ENCODE results near the gene UFC1. TPM values are rescaled to one million over a fixed set of nuclear protein-coding genes. Genes with fewer than 3 reads are reported as not detected.
A peak's percentile ranks its signal among the peaks of the same experiment; 100 is the strongest.

Gene UFC1
- total RNA-seq, 4 donors from 2014 or later = 60.5 to 83.7 (median 72.8) TPM

DNA sequence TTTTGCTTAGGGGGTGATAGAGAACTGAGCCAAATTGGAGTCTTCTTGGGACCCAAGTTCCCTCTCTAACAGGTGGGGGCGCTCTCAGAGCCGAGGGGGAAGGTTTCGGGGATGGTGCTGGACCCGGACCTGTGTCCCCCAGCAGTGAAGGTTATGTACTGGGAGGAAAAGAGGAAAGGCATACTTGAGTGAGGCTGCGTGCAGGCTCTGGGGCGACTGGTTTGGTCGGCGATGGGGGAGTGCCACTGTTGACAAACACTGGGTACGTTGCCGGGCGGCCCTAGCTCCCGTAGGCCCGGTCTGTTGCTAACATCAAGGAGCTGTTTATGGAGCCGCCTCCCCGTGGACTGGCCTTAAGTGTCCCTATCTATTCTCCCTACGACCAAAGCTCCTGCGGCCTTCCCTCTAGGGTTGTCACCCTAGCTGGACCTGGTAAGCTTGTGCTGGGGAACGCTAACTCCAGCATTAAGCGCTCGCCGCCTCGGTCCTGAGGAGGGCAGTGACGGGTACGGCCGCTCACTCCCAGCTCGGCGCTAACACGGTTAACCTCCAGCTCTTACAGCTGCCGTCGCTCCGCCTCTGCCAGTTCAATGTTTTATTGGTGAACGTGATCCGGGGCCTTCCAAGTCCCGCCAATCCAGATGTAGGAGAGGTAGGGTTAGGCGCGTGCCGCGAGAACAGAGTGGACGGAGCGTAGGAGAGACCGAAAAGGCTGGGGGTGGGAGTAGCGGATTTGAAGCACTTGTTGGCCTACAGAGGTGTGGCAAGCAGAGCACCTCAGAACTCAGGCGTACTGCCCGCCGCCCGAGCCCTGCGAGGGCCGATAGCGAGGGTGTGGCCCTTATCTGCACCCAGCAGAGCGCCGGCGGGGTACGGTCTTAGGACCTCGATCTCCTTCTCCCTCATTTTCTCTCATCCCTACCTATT lies 12.2 kb downstream of the UFC1 start, which contains the start of gene PPOX:
PPOX (plus strand) TSS at position 685 of the 927 bp plus-strand sequence. CDS start 422 bp downstream, outside the sequence.
- WGBS, 2 donors (ENCODE audit: low coverage in 1 of 2) = 2 to 3% methylated on average over 12 to 17 of the region's 54 CpGs
- H3K9me3 ChIP-seq = no peaks in the 10 kb centered on the region
- peak within 1 kb of the TSS; percentile 44 to 70 for H3K4me3 ChIP-seq
- H3K27me3 ChIP-seq = no peaks in the 10 kb centered on the region
- TF ChIP-seq, protein P1, sequence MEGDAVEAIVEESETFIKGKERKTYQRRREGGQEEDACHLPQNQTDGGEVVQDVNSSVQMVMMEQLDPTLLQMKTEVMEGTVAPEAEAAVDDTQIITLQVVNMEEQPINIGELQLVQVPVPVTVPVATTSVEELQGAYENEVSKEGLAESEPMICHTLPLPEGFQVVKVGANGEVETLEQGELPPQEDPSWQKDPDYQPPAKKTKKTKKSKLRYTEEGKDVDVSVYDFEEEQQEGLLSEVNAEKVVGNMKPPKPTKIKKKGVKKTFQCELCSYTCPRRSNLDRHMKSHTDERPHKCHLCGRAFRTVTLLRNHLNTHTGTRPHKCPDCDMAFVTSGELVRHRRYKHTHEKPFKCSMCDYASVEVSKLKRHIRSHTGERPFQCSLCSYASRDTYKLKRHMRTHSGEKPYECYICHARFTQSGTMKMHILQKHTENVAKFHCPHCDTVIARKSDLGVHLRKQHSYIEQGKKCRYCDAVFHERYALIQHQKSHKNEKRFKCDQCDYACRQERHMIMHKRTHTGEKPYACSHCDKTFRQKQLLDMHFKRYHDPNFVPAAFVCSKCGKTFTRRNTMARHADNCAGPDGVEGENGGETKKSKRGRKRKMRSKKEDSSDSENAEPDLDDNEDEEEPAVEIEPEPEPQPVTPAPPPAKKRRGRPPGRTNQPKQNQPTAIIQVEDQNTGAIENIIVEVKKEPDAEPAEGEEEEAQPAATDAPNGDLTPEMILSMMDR (IDR thresholded peaks at IDR 0.05) = peak in 3 of 4 experiments; percentile 36 to 54 (median 48)
- TF ChIP-seq EP300 (IDR thresholded peaks at IDR 0.05) (no peak), POLR2AphosphoS5 (IDR thresholded peaks at IDR 0.05) (peak; percentile 72), POLR2A (IDR thresholded peaks at IDR 0.05) (peak; percentile 26 to 50)
- peaks cover 0 to 67% of the 10 kb centered on the region in 2 donors for H3K36me3 ChIP-seq
- peak; percentile 98 for ATAC-seq
- H3K27ac ChIP-seq = peak within 1 kb of the TSS; percentile 63 to 91 (median 88)
- H3K4me1 ChIP-seq = peaks cover 0 to 56% (median 24%) of the 10 kb centered on the region in 3 donors

- H3K27ac ChIP-seq = peak overlapping the region; percentile 0 to 91 (median 88)
- H3K4me3 ChIP-seq = peak overlapping the region; percentile 44 to 70
- no peaks in the 10 kb centered on the region for H3K27me3 ChIP-seq
- peaks cover 0 to 68% of the 10 kb centered on the region in 2 donors for H3K36me3 ChIP-seq
- 20 to 40% methylated on average over 1 to 8 of the region's 33 CpGs for WGBS, 2 donors (ENCODE audit: low coverage in 1 of 2)
- no peaks in the 10 kb centered on the region for H3K9me3 ChIP-seq
- ATAC-seq = no peak
- H3K4me1 ChIP-seq = peaks cover 0 to 56% (median 17%) of the 10 kb centered on the region in 3 donors
- TF ChIP-seq EP300 (IDR thresholded peaks at IDR 0.05) (no peak), POLR2AphosphoS5 (IDR thresholded peaks at IDR 0.05) (no peak), POLR2A (IDR thresholded peaks at IDR 0.05) (no peak)
- TF ChIP-seq, protein P1 (IDR thresholded peaks at IDR 0.05) = no peak
Observed at GRCh38 chr1:161166669-161167548, 13.1 kb downstream of the UFC1 start.

DNA sequence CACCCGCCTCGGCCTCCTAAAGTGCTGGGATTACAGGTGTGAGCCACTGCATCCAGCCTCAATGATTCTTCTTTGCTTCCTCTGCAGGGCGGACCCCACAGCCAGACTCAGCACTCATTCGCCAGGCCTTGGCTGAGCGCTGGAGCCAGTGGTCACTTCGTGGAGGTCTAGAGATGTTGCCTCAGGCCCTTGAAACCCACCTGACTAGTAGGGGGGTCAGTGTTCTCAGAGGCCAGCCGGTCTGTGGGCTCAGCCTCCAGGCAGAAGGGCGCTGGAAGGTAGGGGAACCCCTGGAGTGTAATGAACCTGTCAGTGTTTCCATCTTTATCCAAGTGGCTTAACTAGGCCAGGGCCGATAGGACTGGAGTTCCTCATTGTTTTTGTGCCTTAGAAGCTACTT lies 15.1 kb downstream of the UFC1 start:
- TF ChIP-seq POLR2AphosphoS5 (IDR thresholded peaks at IDR 0.05) = no peak
- TF ChIP-seq, protein P1 (IDR thresholded peaks at IDR 0.05) = no peak
- no peaks in the 10 kb centered on the region for H3K27me3 ChIP-seq
- ATAC-seq = no peak
- 83 to 91% methylated on average over 2 to 7 of the region's 9 CpGs for WGBS, 2 donors (ENCODE audit: low coverage in 1 of 2)
- no peak overlapping the region for H3K4me3 ChIP-seq
- H3K36me3 ChIP-seq = peaks cover 0 to 68% of the 10 kb centered on the region in 2 donors
- no peak overlapping the region for H3K27ac ChIP-seq
- no peaks in the 10 kb centered on the region for H3K9me3 ChIP-seq
- H3K4me1 ChIP-seq = peaks cover 0 to 61% (median 21%) of the 10 kb centered on the region in 3 donors

DNA sequence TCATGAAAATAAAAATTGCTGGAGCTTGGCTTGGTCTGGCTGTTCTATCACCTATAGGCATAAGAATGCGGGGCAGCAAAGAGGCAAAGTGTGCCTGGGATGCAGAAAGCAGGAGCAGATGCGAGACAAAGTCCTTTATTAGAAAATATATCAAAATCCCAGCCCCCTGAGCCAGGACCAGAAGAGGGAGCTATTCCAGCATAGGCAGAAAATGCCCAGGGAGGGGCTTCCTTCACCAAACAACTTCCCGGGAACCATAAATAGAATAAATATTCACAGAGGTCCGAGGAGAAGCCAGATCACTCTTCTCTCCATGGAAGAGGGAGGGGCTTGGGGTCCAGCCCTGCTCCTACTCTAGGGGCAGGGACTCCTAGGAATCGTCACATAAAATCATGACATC lies 17.4 kb downstream of the UFC1 start:
- Histone ChIP-seq H3K4me1 (peaks cover 3 to 66% (median 19%) of the 10 kb centered on the region in 3 donors), H3K36me3 (peaks cover 0 to 77% of the 10 kb centered on the region in 2 donors), H3K9me3 (no peaks in the 10 kb centered on the region), H3K4me3 (no peak overlapping the region), H3K27me3 (no peaks in the 10 kb centered on the region), H3K27ac (peak overlapping the region in 2 of 4 donors; percentile 52 to 60)
- no peak for TF ChIP-seq POLR2AphosphoS5 (IDR thresholded peaks at IDR 0.05)
- TF ChIP-seq EP300 (IDR thresholded peaks at IDR 0.05) = no peak
- TF ChIP-seq, protein P1 (IDR thresholded peaks at IDR 0.05) = no peak
- no peak for TF ChIP-seq POLR2A (IDR thresholded peaks at IDR 0.05)
- no peak for ATAC-seq
- WGBS, 2 donors (ENCODE audit: low coverage in 1 of 2) = 24% methylated on average over 4 of the region's 5 CpGs; no CpG with 5 or more reads in 1 of the 2 donors

Data from gastroesophageal sphincter (tissue), 4 donors.